Tibial nerve (tissue), 3 donors: ENCODE results near the gene ZC3H10.

ENCODE experiments used
- CTCF ChIP-seq, 5 experiments: fragments of 200-600 bp in 3 of 5; fragments of 450-650 bp in 2 of 5; sonication (generic) in 3 of 5; IDR thresholded peaks; one replicate each; pipeline ENCODE4 v1.5.1; 2016 to 2019; ENCODE audit warnings: antibody characterized with exemption in 5 of 5, mild to moderate bottlenecking in 3 of 5, moderate library complexity in 2 of 5
- POLR2A ChIP-seq, 2 donors: fragments of 450-650 bp; IDR thresholded peaks; one replicate each; pipeline ENCODE4 v1.6.1; 2017; ENCODE audit warnings: antibody characterized with exemption in 2 of 2, mild to moderate bottlenecking in 2 of 2, moderate library complexity in 2 of 2

- TF ChIP-seq CTCF (IDR thresholded peaks at IDR 0.05) (no peak), POLR2A (IDR thresholded peaks at IDR 0.05) (no peak)
Observed at GRCh38 chr12:56126732-56127239, 8.7 kb downstream of the ZC3H10 start.
